GM23338 (cell line): ENCODE results near the gene MAP2K1. TPM values are rescaled to one million over a fixed set of nuclear protein-coding genes. Genes with fewer than 3 reads are reported as not detected.
A peak's percentile ranks its signal among the peaks of the same experiment; 100 is the strongest.
"Not testable (repeated sequence)": the region's sequence is repeated elsewhere in the genome, so short reads cannot be mapped to it uniquely, and the experiment has no call there.

Experiments used
- ATAC-seq: fragments of 200-7000 bp; cut with Tn5 transposase; 3 replicates; pipeline ENCODE4 v1.9.1; 2020
- DNase-seq: peaks from one replicate; pipeline ENCODE4 v3.0.0-alpha.2; 2015; ENCODE audit warnings: low spot score
- H2AFZ ChIP-seq: fragments of 200-600 bp; sonication (generic); 2 replicates; pipeline ENCODE4 v1.8.0; 2016; ENCODE audit warnings: antibody characterized with exemption, mild to moderate bottlenecking, moderate library complexity
- H3F3A ChIP-seq: fragments of 200-600 bp; sonication (generic); replicated peaks from 2 replicates; pipeline ENCODE4 v1.8.0; 2017; ENCODE audit warnings: antibody characterized with exemption, mixed run types, low read depth
- H3K27ac ChIP-seq: fragments of 200-600 bp; sonication (generic); 2 replicates; pipeline ENCODE4 v1.6.1; 2016; ENCODE audit warnings: low read depth
- H3K27me3 ChIP-seq: fragments of 200-600 bp; sonication (generic); 2 replicates; pipeline ENCODE4 v1.8.0; 2016; ENCODE audit warnings: mild to moderate bottlenecking, mixed run types, moderate library complexity; ENCODE audit not compliant: insufficient read depth
- H3K36me3 ChIP-seq: fragments of 200-600 bp; sonication (generic); 2 replicates; pipeline ENCODE4 v1.8.0; 2016; ENCODE audit warnings: mild to moderate bottlenecking; ENCODE audit not compliant: insufficient read depth
- H3K4me1 ChIP-seq: fragments of 200-600 bp; sonication (generic); 2 replicates; pipeline ENCODE4 v1.8.0; 2016; ENCODE audit warnings: mild to moderate bottlenecking, moderate library complexity; ENCODE audit not compliant: insufficient read depth
- H3K4me2 ChIP-seq: fragments of 200-600 bp; sonication (generic); 2 replicates; pipeline ENCODE4 v1.7.1; 2017; ENCODE audit warnings: mixed run types
- H3K4me3 ChIP-seq: fragments of 200-600 bp; sonication (generic); 2 replicates; pipeline ENCODE4 v1.6.1; 2016; ENCODE audit warnings: mixed run types
- H3K79me2 ChIP-seq: fragments of 200-600 bp; sonication (generic); replicated peaks from 2 replicates; pipeline ENCODE4 v1.8.0; 2017; ENCODE audit warnings: mild to moderate bottlenecking; ENCODE audit not compliant: insufficient read depth
- H3K9me2 ChIP-seq: fragments of 200-600 bp; sonication (generic); 2 replicates; pipeline ENCODE4 v1.8.0; 2017; ENCODE audit not compliant: insufficient read depth
- H4K20me1 ChIP-seq: fragments of 200-600 bp; sonication (generic); replicated peaks from 2 replicates; pipeline ENCODE4 v1.8.0; 2017; ENCODE audit warnings: mild to moderate bottlenecking; ENCODE audit not compliant: insufficient read depth
- H3K27ac Mint-ChIP-seq: 2 replicates; pipeline ENCODE4 v1.8.0; 2020; ENCODE audit warnings: inconsistent platforms, mild to moderate bottlenecking, moderate library complexity, mixed read lengths
- H3K27me3 Mint-ChIP-seq: 3 replicates; pipeline ENCODE4 v1.8.0; 2022; ENCODE audit warnings: low read depth, mild to moderate bottlenecking, moderate library complexity, mixed read lengths, inconsistent platforms; ENCODE audit not compliant: insufficient read depth, poor library complexity
- H3K36me3 Mint-ChIP-seq: 3 replicates; pipeline ENCODE4 v1.8.0; 2021; ENCODE audit warnings: low read depth, mild to moderate bottlenecking, inconsistent platforms, moderate library complexity, mixed read lengths
- H3K4me1 Mint-ChIP-seq: 3 replicates; pipeline ENCODE4 v1.8.0; 2020; ENCODE audit warnings: mild to moderate bottlenecking, inconsistent platforms, mixed read lengths
- H3K4me3 Mint-ChIP-seq: 3 replicates; pipeline ENCODE4 v1.8.0; 2021; ENCODE audit warnings: moderate library complexity, mild to moderate bottlenecking, inconsistent platforms, mixed read lengths
- H3K9me3 Mint-ChIP-seq: 3 replicates; pipeline ENCODE4 v1.8.0; 2020; ENCODE audit warnings: moderate library complexity, mild to moderate bottlenecking, inconsistent platforms, mixed read lengths
- CREB1 ChIP-seq: fragments of 250-450 bp; sonication (Bioruptor Pico); IDR thresholded peaks from 2 replicates; pipeline ENCODE4 v1.5.0; 2020; ENCODE audit warnings: low read depth, mild to moderate bottlenecking, moderate library complexity
- EZH2 ChIP-seq: fragments of 200-600 bp; sonication (generic); IDR thresholded peaks from one replicate; pipeline ENCODE4 v1.8.0; 2017; ENCODE audit warnings: antibody characterized with exemption, mild to moderate bottlenecking, low read depth; ENCODE audit not compliant: unreplicated experiment
- EZH2phosphoT487 ChIP-seq: fragments of 200-600 bp; sonication (generic); IDR thresholded peaks from one replicate; pipeline ENCODE4 v1.8.1; 2018; ENCODE audit warnings: antibody characterized with exemption; ENCODE audit not compliant: unreplicated experiment
- JUNB ChIP-seq: IDR thresholded peaks from one replicate; pipeline ENCODE4 v1.6.1; 2016; ENCODE audit warnings: antibody characterized with exemption; ENCODE audit not compliant: unreplicated experiment
- POLR2AphosphoS5 ChIP-seq: IDR thresholded peaks from 2 replicates; pipeline ENCODE4 v1.6.1; 2016; ENCODE audit warnings: antibody characterized with exemption, low read depth
- STAT1 ChIP-seq: IDR thresholded peaks from one replicate; pipeline ENCODE4 v1.6.1; 2016; ENCODE audit warnings: antibody characterized with exemption; ENCODE audit not compliant: unreplicated experiment
- ZNF114 ChIP-seq: fragments of 250-450 bp; sonication (Bioruptor Pico); IDR thresholded peaks from 2 replicates; pipeline ENCODE4 v1.5.0; 2020; ENCODE audit warnings: mild to moderate bottlenecking, moderate library complexity
- polyA plus RNA-seq: library from polyadenylated mRNA; unstranded; fragments of >200 nt; fragmentation: Nextera tagmentation; extraction: Ambion mirVana; gene quantifications from 2 replicates; pipeline ENCODE4 v1.2.1, GENCODE V29; 2016
- total RNA-seq: library from RNA; depleted of rRNA; stranded (reverse); fragments of >200 nt; shearing (Covaris generic); gene quantifications from 2 replicates; pipeline ENCODE4 v1.2.3, GENCODE V29; 2014
- TF ChIP-seq, protein P1 (sequence below): IDR thresholded peaks from 2 replicates; pipeline ENCODE4 v1.6.1; 2016; ENCODE audit warnings: antibody characterized with exemption
- TF ChIP-seq, protein P2 (sequence below): IDR thresholded peaks from one replicate; pipeline ENCODE4 v1.6.1; 2018; ENCODE audit warnings: antibody characterized with exemption; ENCODE audit not compliant: unreplicated experiment
- TF ChIP-seq, protein P3 (sequence below), 2 experiments: fragments of 200-600 bp in 1 of 2; sonication (generic) in 1 of 2; conservative IDR thresholded peaks; 2 replicates each; pipeline versions ENCODE4 v1.5.1 to v1.6.1; 2016 to 2017; ENCODE audit warnings: antibody characterized with exemption in 2 of 2, low read depth in 2 of 2, mild to moderate bottlenecking in 2 of 2, moderate library complexity in 1 of 2

Gene MAP2K1
- total and polyA plus RNA-seq, 2 experiments from 2014 or later = 42.0 to 68.5 TPM

DNA sequence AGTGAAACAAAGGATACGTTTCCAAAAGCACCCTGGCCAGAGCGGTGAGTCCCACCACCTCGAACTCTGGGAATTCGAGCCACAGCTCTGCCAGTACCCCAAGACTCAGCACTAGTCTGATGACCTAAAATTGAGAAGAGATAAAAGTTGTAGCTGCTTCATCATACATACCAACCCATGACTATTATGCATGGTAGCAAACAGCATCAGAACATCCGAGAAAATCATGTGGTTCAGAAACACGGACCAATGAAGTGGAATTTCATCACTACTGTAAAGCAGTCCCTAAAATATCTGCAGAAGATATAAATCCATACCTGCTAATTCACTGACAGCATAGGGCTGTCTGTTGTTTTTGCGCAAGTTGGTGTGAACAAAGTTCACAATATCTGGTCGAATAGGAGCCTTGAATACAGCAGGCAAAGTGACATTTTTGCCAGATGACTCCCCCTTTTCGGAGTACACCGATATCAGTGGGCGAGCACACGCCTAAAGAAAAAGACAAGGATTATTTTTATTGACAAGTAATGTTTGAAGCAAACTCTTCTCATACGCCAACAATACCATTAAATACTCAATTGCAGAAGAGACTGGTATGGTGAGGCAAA is 116.4 kb downstream of the MAP2K1 start:
- peak overlapping the region; percentile 100 for H3K4me3 ChIP-seq
- peak overlapping the region; percentile 100 for H3K4me2 ChIP-seq
- H3K27me3 Mint-ChIP-seq, H3K9me3 Mint-ChIP-seq, H3K27me3 ChIP-seq, ATAC-seq, H3K9me2 ChIP-seq, DNase-seq, H2AFZ ChIP-seq: not testable (repeated sequence)
- peaks cover 59% of the 10 kb centered on the region for H3K36me3 ChIP-seq
- H4K20me1 ChIP-seq = peaks cover 31% of the 10 kb centered on the region
- H3K4me1 ChIP-seq = peaks cover 26% of the 10 kb centered on the region
- H3K79me2 ChIP-seq = peaks cover 68% of the 10 kb centered on the region
- H3K4me1 Mint-ChIP-seq = peaks cover 24% of the 10 kb centered on the region; the same call in 2 of the 3 replicates
- peak overlapping the region; percentile 98 for H3K4me3 Mint-ChIP-seq
- H3K27ac ChIP-seq = peak overlapping the region; percentile 81
- peaks cover 66% of the 10 kb centered on the region for H3K36me3 Mint-ChIP-seq
- peak overlapping the region; percentile 92 for H3K27ac Mint-ChIP-seq
- H3F3A ChIP-seq = peaks cover 61% of the 10 kb centered on the region

DNA sequence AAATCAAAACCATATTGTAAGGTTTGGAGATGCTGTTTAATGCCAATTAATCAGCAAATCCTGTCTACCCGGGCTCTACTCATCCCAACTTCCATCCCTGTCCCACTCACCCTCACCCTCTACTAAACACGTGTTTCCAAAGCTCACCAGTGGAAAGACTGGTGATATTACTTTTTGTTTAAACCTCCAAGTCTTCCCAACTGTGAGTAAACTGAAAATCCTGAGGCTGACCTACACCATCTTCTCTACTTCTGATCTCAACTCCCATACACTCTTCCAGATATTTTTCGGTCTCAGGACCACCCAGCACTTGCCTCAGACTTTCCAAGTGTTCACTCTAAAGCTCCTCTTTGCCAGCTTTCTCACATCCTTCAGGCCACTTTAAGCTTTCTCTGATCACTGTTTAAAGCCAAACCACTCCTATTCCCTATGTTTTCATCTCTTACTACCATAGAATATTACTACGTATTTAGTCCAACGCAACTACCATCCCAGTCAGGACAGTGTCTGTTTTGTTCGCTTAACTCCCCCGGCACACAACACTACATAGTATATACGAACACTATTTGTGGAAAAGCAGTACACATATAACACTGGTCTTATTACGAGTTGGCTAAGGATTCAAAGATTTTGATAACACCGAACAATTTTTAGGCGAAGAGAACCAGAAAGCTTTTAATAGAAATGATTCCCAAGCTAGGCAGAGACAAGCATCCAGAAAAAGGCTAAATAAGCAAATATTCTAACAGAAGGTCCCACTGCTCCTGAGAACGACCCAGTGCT is 117.3 kb downstream of the MAP2K1 start:
- Mint-ChIP-seq H3K36me3 (peaks cover 61% of the 10 kb centered on the region), H3K9me3 (no peaks in the 10 kb centered on the region), H3K4me1 (peaks cover 23% of the 10 kb centered on the region; the same call in 2 of the 3 replicates), H3K4me3 (peak overlapping the region; percentile 98), H3K27me3 (peaks cover 3% of the 10 kb centered on the region), H3K27ac (peak overlapping the region; percentile 99)
- H3K4me1 ChIP-seq = peaks cover 26% of the 10 kb centered on the region
- H3K27me3 ChIP-seq = no peaks in the 10 kb centered on the region
- H3K4me2 ChIP-seq = peak overlapping the region; percentile 100
- ATAC-seq (no peak), DNase-seq (no peak)
- H3K79me2 ChIP-seq = peaks cover 75% of the 10 kb centered on the region
- no peaks in the 10 kb centered on the region for H3K9me2 ChIP-seq
- H3K36me3 ChIP-seq = peaks cover 56% of the 10 kb centered on the region
- H3K27ac ChIP-seq = peak overlapping the region; percentile 81
- no peak overlapping the region for H2AFZ ChIP-seq
- peak overlapping the region; percentile 100 for H3K4me3 ChIP-seq
- H4K20me1 ChIP-seq = peaks cover 31% of the 10 kb centered on the region
- peaks cover 53% of the 10 kb centered on the region for H3F3A ChIP-seq
- no peak; the same call in 1 of the 2 replicates for TF ChIP-seq POLR2AphosphoS5
- TF ChIP-seq STAT1 = no peak
- TF ChIP-seq EZH2 = no peak
- TF ChIP-seq, protein P1, sequence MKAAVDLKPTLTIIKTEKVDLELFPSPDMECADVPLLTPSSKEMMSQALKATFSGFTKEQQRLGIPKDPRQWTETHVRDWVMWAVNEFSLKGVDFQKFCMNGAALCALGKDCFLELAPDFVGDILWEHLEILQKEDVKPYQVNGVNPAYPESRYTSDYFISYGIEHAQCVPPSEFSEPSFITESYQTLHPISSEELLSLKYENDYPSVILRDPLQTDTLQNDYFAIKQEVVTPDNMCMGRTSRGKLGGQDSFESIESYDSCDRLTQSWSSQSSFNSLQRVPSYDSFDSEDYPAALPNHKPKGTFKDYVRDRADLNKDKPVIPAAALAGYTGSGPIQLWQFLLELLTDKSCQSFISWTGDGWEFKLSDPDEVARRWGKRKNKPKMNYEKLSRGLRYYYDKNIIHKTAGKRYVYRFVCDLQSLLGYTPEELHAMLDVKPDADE = no peak
- TF ChIP-seq CREB1 (CRISPR knock-in tag) = no peak
- no peak for TF ChIP-seq JUNB
- TF ChIP-seq, protein P2, sequence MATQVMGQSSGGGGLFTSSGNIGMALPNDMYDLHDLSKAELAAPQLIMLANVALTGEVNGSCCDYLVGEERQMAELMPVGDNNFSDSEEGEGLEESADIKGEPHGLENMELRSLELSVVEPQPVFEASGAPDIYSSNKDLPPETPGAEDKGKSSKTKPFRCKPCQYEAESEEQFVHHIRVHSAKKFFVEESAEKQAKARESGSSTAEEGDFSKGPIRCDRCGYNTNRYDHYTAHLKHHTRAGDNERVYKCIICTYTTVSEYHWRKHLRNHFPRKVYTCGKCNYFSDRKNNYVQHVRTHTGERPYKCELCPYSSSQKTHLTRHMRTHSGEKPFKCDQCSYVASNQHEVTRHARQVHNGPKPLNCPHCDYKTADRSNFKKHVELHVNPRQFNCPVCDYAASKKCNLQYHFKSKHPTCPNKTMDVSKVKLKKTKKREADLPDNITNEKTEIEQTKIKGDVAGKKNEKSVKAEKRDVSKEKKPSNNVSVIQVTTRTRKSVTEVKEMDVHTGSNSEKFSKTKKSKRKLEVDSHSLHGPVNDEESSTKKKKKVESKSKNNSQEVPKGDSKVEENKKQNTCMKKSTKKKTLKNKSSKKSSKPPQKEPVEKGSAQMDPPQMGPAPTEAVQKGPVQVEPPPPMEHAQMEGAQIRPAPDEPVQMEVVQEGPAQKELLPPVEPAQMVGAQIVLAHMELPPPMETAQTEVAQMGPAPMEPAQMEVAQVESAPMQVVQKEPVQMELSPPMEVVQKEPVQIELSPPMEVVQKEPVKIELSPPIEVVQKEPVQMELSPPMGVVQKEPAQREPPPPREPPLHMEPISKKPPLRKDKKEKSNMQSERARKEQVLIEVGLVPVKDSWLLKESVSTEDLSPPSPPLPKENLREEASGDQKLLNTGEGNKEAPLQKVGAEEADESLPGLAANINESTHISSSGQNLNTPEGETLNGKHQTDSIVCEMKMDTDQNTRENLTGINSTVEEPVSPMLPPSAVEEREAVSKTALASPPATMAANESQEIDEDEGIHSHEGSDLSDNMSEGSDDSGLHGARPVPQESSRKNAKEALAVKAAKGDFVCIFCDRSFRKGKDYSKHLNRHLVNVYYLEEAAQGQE = no peak
- TF ChIP-seq ZNF114 (CRISPR knock-in tag) = no peak
- TF ChIP-seq EZH2phosphoT487 = no peak
- TF ChIP-seq, protein P3, sequence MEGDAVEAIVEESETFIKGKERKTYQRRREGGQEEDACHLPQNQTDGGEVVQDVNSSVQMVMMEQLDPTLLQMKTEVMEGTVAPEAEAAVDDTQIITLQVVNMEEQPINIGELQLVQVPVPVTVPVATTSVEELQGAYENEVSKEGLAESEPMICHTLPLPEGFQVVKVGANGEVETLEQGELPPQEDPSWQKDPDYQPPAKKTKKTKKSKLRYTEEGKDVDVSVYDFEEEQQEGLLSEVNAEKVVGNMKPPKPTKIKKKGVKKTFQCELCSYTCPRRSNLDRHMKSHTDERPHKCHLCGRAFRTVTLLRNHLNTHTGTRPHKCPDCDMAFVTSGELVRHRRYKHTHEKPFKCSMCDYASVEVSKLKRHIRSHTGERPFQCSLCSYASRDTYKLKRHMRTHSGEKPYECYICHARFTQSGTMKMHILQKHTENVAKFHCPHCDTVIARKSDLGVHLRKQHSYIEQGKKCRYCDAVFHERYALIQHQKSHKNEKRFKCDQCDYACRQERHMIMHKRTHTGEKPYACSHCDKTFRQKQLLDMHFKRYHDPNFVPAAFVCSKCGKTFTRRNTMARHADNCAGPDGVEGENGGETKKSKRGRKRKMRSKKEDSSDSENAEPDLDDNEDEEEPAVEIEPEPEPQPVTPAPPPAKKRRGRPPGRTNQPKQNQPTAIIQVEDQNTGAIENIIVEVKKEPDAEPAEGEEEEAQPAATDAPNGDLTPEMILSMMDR (conservative IDR thresholded peaks at IDR 0.05; ENCODE audit: low read depth in 2 of 2) = no peak
